CD4-positive, alpha-beta T cell treated with Interleukin-6 at 100 ng/mL for 8 hours (primary cell): ENCODE data around the gene UBL7.
A peak's percentile ranks its signal among the peaks of the same experiment; 100 is the strongest.

Experiments
- DNase-seq: peaks from one replicate; pipeline ENCODE4 v3.0.0-alpha.2; 2020; ENCODE audit warnings: mixed read lengths, low spot score

Gene UBL7

DNA sequence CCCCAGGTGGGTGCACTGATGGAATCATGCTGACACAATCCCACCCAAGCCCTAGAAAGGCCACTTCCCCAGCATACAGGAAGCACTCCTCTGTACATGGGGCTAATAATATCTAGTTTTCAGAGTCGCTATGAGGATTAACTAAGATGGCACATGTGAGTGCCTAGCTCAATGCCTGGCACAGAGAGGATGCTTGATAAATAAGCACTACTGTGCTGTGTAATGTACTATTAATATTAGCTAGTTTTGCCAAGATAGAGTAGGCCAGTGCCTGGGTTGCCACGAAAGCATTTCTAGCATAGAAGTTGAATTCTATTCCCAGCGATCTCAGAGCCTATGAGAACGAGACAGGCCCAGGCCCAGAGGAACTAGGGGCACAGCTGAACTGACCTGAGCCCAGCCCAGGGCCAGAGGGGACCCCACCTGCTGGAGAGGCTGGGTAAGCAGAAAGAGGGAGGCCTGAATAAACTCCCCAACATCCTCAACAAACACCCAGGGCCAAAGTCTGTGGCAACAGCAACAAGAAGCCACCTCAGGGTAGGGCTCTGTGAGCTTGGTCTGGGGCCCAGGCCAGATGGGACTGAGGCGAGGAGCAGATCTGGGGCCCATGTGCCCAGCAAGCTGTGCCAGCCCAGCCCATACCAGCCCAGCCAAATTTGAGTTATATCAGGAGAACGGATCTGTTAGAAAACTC, 19.6 kb downstream of the UBL7 start:
- no peak for DNase-seq

DNA sequence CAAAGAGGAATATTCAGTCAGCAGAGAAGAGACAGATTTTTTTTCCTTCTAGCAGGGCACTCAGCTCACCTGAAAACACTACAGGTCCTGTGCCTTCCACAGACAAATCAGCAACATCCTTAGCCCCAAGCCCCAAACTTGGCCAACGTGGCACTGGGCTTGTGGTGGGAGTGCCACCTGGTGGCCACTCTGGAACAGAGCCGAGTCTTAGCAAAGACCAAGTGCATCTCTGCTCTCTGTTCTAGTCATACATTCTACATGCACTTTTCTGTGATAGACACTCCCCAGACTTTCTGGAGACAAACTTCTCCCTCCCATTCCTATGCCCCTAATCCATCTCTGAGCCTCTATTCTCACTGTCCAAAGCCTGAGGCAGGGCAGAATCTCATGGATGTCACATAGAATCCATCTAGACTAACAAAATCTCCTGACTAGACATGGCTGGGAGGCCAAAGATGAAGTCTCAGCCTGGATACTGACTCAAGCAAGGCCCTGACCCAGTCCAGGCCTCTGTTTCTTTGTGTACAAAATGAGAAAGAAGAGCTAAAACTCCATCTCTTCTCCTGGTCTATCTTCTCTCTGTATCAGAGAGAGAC, 22.1 kb downstream of the UBL7 start:
- peak; percentile 75 for DNase-seq

DNA sequence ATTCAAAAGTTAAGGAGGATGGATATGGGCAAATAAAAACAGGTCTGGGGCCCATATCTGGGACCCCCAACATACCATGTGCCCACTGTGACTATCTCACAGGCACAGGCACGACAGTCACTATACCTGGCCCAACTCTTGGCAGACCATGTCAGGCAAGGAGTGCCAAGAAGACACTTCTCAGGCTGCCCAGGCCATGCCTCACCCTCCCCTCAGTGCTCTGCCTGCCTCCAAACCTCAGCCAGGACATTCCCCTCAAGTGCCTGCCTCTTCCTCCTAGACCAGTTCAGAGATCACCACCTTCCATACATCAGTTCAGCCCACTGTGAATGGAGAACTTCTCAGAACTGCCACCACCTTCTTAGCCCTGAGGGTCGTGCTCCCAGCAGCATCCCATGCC, 22.8 kb downstream of the UBL7 start:
- no peak for DNase-seq

DNA sequence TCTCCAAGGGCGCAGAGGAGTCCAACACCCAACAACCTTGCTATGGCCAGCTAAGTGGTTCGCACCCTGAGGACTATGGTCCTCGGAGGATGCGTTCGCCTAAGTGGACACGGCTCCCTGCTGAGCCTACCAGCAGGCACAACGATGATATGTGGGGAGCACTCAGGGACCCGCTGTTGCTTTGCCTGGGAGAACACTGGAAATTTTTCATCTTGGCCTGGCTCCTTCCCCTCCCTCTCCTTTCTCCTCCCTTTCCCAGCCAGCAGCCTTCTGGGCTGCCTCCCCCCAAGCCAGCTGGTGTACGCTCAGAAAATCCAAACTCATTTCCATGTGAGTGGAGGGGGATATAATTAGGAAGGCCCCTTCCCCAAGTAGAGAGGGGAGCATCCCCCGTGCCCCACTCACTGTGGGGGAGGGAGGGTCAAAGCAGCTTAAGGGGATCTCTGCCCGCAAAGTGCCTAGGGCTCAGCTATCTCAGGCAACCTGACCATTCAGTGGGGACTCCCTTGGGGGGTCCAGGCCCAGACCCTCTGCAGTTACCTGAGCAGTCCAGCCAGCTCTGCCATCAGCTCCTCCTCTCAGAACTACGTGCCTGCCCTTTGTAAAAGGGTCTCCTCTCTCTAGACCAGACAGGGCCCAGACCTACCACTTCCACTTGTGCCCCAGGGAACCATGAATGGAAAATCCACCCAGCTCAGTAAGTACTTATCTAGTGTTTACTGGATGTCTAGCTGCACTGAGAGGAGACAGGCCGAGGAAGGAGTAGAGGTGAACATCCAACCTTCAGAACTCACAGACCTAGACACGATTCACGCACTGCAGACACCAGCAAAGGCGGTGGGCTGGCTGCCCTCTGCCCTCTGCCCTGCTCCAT, 26.5 kb downstream of the UBL7 start:
- no peak for DNase-seq

- peak; percentile 87 for DNase-seq
These were observed 27.2 kb downstream of the UBL7 start, which contains the start of gene SEMA7A for GRCh38 chr15:74433592-74434262. TSS of gene SEMA7A (minus strand) at chr15:74433958. CDS start at chr15:74433918, 40 bp downstream.

GRCh38 chr15:74432968-74433591, 27.9 kb downstream of the UBL7 start:
- DNase-seq = no peak

DNA sequence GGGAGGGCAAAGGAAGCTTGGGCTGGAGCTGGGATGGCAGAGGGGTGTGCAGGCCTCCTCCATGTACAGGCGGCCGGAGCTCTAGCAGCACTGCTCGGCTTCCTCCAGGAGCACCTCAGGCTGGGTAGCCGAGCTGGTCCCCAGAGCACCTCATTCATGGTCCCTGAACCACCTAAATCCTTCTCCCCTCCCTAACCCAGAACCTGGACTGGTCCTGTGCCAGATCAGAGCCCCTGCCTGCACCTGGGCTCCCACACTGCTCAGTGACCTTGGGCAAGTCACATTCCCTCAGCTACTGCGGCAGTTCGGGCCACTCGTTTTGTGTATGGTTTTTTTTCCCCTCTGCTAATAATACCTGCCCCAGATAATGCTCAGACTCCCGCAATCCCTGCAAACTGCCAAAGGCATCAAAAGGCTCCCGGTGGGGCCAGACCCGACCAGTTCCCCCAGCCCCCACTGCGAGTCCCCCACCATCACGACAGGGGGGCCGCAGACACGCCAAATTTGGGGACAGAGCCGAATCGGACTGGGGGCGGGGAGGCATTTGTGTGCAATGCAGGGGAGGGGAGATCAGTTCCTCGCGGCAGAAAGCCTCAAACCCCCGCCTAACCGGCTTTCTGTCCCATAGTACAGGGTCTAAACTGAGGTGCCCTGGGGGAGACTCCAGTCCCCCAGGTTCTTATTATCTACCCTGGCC, 28.5 kb downstream of the UBL7 start:
- no peak for DNase-seq

- DNase-seq = no peak
These were observed 29.3 kb downstream of the UBL7 start for GRCh38 chr15:74431645-74432044.

GRCh38 chr15:74431116-74431515, 29.8 kb downstream of the UBL7 start:
- no peak for DNase-seq

- no peak for DNase-seq
These were observed 30.4 kb downstream of the UBL7 start for GRCh38 chr15:74430510-74430951.

DNA sequence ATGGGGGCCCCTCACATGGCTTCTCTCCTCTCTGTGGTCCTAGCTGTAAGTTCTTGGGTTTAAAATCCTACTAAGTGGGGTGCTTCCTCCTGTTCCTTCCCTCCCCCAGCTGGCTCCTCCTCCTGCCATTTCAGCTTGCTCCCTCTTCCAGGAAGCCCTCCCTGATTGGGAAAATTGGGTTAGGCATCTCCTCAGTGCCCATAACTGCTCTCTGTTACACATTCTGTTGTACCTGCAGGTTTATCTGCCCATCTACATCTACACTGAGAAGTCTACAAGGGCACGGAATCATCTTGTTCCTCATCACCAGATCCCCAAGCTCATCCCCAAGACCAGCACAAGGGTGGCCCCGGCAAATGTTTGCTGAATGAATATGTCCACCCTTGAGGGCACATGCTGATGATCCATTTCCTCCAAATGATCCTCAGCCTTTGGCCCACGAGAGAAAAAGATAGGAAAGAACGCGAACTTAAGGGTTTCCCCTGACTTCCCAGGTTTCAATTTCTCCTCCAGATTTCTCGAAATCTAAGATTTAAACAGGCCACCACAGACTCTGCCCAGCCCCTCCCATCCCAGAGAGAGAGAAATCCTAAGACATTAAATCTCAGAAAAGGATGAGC, 31.1 kb downstream of the UBL7 start:
- DNase-seq = no peak

DNA sequence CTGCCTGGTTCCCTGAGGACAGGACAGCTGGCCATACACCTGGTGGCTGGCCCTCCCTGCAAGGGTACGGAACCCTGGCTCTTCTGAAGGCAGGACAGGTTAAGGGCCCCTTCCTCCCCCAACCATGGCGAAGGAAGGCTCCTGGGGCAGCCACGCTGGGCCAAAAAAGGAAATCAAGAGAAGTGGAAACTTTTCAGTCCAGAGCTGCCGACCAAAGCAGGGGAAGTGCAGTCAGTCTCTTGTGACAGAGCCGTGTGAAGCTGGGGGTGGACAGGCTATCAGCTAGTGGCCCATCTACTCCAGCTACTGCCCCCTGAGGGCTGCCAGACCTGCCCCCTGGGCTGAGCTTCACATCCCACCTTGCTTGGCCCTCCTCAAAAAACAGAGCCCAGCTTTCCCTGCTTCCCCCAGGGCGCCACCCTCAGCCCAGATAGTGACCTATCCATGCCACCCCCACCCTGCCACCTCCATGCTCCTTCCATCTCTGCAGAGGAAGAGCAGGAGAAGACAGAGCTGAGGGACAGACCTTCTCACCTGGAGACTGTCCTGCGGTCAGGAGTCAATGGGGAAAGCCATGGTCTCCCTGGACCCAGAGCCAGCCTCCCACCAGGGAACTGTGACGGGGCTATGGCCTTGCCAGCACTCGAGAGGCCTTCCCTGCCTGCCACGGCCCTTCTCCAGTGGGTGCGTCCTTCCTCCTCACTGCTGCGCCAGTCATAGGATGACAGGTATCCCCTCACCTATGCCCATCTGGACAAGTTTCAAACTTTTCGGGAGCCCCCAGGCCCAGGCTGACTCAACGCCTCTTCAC, 31.8 kb downstream of the UBL7 start:
- no peak for DNase-seq

- no peak for DNase-seq
These were observed 32.5 kb downstream of the UBL7 start for GRCh38 chr15:74428442-74428787.

GRCh38 chr15:74427607-74428441, 33.1 kb downstream of the UBL7 start:
- no peak for DNase-seq

GRCh38 chr15:74426404-74427281, 34.3 kb downstream of the UBL7 start:
- no peak for DNase-seq

GRCh38 chr15:74425630-74426029, 35.3 kb downstream of the UBL7 start:
- no peak for DNase-seq

DNA sequence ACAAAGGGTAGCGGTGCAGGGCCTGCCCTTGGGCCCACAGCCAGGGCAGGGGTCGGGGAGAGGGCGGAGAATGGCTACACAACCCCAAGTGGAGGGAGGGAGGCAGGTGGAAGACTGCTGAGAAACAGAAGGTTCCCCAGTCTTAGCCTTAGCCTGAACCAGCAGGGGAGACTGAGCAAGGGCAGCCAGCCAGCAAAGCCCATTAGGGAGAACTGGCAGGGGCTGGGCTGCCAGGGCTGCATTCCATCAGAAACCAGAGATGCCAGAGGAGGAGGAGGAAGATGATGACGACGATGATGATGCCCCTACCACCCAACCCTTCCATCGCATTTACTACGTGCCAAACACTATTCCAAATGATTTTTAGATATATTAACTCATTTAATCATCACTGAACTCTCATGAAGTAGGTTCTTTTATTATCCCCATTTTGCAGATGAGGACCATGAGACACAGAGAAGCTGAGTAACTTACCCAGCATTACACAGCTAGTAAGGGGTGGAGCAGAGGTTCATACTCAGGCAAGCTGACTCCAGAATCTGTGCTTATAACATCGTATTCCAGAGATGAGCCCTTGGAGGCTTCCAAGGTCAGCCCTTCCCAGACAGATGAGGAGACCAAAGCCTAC, 35.9 kb downstream of the UBL7 start:
- DNase-seq = no peak
